Uterus (tissue), 4 donors: ENCODE data around the gene NUPR1. TPM values are rescaled to one million over a fixed set of nuclear protein-coding genes. Genes with fewer than 3 reads are reported as not detected.
"Not testable (repeated sequence)": the region's sequence is repeated elsewhere in the genome, so short reads cannot be mapped to it uniquely, and the experiment has no call there.

Experiments
- DNase-seq, 2 donors: peaks; one replicate each; pipeline ENCODE4 v3.0.0-alpha.2; 2019 to 2020
- H3K27ac ChIP-seq, 2 donors: fragments of 200-600 bp; sonication (generic); 1 replicate in 1 of 2; 2 replicates in 1 of 2; pipeline ENCODE4 v1.5.1; 2016 to 2018
- H3K27me3 ChIP-seq, 2 donors: fragments of 200-600 bp; sonication (generic); one replicate each; pipeline ENCODE4 v1.5.1; 2018 to 2019; ENCODE audit warnings: control low read depth in 1 of 2
- H3K36me3 ChIP-seq, 2 donors: fragments of 200-600 bp; sonication (generic); one replicate each; pipeline ENCODE4 v1.5.1; 2019; ENCODE audit warnings: control low read depth in 1 of 2
- H3K4me1 ChIP-seq, 2 donors: fragments of 200-600 bp; sonication (generic); one replicate each; pipeline ENCODE4 v1.5.1; 2018 to 2019; ENCODE audit warnings: control low read depth in 1 of 2
- H3K4me3 ChIP-seq, 2 donors: fragments of 200-600 bp; sonication (generic); 1 replicate in 1 of 2; 2 replicates in 1 of 2; pipeline ENCODE4 v1.5.1; 2018 to 2019; ENCODE audit warnings: mild to moderate bottlenecking in 1 of 2
- H3K9me3 ChIP-seq, 2 donors: fragments of 200-600 bp; sonication (generic); one replicate each; pipeline ENCODE4 v1.5.1; 2019; ENCODE audit warnings: control low read depth in 1 of 2
- POLR2A ChIP-seq, 2 donors: fragments of 450-650 bp; IDR thresholded peaks; one replicate each; pipeline ENCODE4 v1.6.1; 2016; ENCODE audit warnings: antibody characterized with exemption in 2 of 2, mild to moderate bottlenecking in 1 of 2, moderate library complexity in 1 of 2
- intact Hi-C: fragments of 100-400 bp; cut with DNase I; formaldehyde crosslinking; loops from one replicate; pipeline ENCODE4 v1.15.1; 2023; ENCODE audit warnings: low total_unique reads
- total RNA-seq, 4 donors: library from RNA; depleted of rRNA in 3 of 4; stranded (reverse); fragments of >200 nt in 3 of 4; gene quantifications; one replicate each; pipeline versions ENCODE4 v1.1.0 to v1.2.4, GENCODE V29; 2014 to 2023
- TF ChIP-seq, protein P1 (sequence below), 4 experiments: fragments of 200-600 bp in 2 of 4; fragments of 450-650 bp in 2 of 4; sonication (generic) in 2 of 4; IDR thresholded peaks; one replicate each; pipeline ENCODE4 v1.5.1; 2016 to 2019; ENCODE audit warnings: antibody characterized with exemption in 4 of 4, mild to moderate bottlenecking in 2 of 4, moderate library complexity in 1 of 4
- donor health status: DM: yes; HTN: yes; CAD: no.

Gene NUPR1
- total RNA-seq, 4 donors from 2014 or later = 7.3 to 81.1 (median 18.4) TPM

DNA sequence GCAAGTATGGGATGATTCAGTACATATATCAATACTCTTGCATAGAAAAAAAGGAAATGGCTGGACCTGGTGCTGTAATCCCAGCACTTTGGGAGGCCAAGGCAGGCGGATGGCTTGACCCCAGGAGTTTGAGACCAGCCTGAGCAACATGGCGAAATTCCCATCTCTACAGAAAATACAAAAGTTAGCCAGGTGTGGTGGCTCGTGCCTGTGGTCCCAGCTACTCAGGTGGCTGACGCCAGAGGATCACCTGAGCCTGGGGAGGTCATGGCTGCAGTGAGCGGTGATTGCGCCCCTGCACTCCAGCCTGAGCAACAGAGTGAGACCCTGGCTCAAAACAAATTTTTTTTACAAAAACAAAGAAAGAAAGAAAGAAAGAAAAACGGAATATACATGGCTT, 7.9 kb upstream of the NUPR1 start:
- Histone ChIP-seq H3K4me1 (no peaks in the 10 kb centered on the region), H3K27me3 (no peaks in the 10 kb centered on the region), H3K36me3 (no peaks in the 10 kb centered on the region), H3K27ac (no peak overlapping the region), H3K9me3 (no peaks in the 10 kb centered on the region), H3K4me3 (no peak overlapping the region)
- intact Hi-C loops = no loop called here
- DNase-seq = no peak
- TF ChIP-seq, protein P1, sequence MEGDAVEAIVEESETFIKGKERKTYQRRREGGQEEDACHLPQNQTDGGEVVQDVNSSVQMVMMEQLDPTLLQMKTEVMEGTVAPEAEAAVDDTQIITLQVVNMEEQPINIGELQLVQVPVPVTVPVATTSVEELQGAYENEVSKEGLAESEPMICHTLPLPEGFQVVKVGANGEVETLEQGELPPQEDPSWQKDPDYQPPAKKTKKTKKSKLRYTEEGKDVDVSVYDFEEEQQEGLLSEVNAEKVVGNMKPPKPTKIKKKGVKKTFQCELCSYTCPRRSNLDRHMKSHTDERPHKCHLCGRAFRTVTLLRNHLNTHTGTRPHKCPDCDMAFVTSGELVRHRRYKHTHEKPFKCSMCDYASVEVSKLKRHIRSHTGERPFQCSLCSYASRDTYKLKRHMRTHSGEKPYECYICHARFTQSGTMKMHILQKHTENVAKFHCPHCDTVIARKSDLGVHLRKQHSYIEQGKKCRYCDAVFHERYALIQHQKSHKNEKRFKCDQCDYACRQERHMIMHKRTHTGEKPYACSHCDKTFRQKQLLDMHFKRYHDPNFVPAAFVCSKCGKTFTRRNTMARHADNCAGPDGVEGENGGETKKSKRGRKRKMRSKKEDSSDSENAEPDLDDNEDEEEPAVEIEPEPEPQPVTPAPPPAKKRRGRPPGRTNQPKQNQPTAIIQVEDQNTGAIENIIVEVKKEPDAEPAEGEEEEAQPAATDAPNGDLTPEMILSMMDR (IDR thresholded peaks at IDR 0.05) = no peak
- no peak for TF ChIP-seq POLR2A (IDR thresholded peaks at IDR 0.05)

DNA sequence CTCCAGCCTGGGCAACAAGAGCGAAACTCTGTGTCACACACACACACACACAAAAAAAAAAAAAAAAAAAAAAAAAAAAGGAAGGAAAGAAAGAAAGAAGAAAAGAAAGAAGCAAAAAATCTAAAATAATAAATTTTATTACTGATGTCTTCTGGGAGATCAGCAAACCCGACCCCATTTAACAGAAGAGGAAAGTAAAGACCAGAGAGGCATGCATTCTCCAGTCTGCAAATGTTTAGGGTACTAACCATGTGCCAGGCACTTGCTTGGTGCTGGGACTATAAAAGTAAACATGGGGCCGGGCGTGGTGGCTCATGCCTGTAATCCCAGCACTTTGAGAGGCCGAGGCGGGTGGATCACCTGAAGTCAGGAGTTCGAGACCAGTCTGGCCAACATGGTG, 7.2 kb upstream of the NUPR1 start:
- H3K27me3 ChIP-seq, H3K36me3 ChIP-seq, DNase-seq, H3K4me1 ChIP-seq, H3K27ac ChIP-seq, H3K4me3 ChIP-seq, H3K9me3 ChIP-seq, intact Hi-C loops: not testable (repeated sequence)

DNA sequence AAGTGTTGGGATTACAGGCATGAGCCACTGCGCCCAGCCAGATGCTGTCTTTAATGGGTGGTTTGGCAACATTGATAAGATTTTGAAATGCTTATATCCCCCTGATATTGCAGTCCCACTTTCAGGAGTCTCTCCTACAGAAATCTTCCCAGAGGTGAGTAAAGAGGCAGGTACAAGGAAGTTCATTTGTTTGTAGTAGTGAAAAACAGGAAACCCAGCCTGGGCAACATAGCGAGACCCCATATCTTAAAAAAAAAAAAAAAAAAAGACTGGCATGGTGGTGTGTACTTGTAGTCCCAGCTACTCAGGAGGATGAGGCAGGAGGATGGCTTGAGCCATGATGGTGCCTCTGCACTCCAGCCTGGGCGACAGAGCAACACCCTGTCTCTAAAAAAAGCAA, 6.2 kb upstream of the NUPR1 start:
- Histone ChIP-seq H3K27me3 (no peaks in the 10 kb centered on the region), H3K36me3 (no peaks in the 10 kb centered on the region), H3K4me3 (no peak overlapping the region), H3K4me1 (no peaks in the 10 kb centered on the region), H3K9me3 (no peaks in the 10 kb centered on the region), H3K27ac (no peak overlapping the region)
- intact Hi-C loops = no loop called here
- TF ChIP-seq, protein P1 (IDR thresholded peaks at IDR 0.05) = no peak
- no peak for TF ChIP-seq POLR2A (IDR thresholded peaks at IDR 0.05)
- no peak for DNase-seq

DNA sequence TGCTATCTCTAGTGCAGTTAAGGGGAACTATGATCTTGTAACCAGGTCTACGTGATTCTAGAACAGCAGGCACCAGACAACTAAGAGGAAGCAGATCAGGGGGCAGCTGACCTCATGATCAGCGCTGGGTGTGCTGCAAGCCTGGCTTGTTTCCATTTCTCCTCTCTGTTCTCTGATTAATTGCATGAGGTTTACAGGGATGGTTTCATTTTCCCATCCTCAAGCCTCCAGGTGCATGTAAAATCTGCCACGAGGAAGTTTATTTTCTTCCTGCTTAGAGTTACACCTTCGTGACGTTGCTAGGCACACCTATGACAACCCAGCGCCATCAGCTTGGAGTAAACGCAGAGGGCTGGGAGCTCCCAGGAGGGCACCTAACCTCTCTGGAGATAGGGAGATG, 4.3 kb upstream of the NUPR1 start:
- H3K4me1 ChIP-seq = no peaks in the 10 kb centered on the region
- H3K9me3 ChIP-seq = no peaks in the 10 kb centered on the region
- H3K27me3 ChIP-seq = no peaks in the 10 kb centered on the region
- H3K36me3 ChIP-seq = no peaks in the 10 kb centered on the region
- TF ChIP-seq, protein P1 (IDR thresholded peaks at IDR 0.05) = no peak
- no peak for DNase-seq
- no peak overlapping the region for H3K27ac ChIP-seq
- H3K4me3 ChIP-seq = no peak overlapping the region
- intact Hi-C loops = no loop called here

DNA sequence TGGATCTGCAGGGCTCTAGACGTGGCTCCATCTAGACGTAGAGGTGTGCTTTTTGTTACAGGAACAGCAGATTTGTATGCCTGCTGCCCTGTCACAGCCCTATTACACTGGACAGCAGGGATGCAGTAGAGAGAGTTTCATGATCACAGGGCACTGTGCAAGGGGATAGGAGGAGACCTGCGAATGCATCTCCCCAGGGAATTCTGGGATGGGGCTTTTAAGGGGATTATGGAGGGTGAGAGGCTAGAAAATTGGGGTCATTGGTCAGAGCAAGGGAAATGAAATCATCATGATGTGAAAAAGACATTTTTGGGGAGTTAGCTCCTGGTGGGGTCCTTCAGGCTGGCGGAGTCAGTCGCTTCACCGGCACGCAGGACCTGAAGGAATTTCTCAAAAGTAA, 3.9 kb upstream of the NUPR1 start:
- H3K9me3 ChIP-seq = no peaks in the 10 kb centered on the region
- TF ChIP-seq POLR2A (IDR thresholded peaks at IDR 0.05) = no peak
- TF ChIP-seq, protein P1 (IDR thresholded peaks at IDR 0.05) = no peak
- H3K4me3 ChIP-seq = no peak overlapping the region
- H3K27ac ChIP-seq = no peak overlapping the region
- no peaks in the 10 kb centered on the region for H3K36me3 ChIP-seq
- no peaks in the 10 kb centered on the region for H3K4me1 ChIP-seq
- no peaks in the 10 kb centered on the region for H3K27me3 ChIP-seq
- no peak for DNase-seq
- intact Hi-C loops = no loop called here

DNA sequence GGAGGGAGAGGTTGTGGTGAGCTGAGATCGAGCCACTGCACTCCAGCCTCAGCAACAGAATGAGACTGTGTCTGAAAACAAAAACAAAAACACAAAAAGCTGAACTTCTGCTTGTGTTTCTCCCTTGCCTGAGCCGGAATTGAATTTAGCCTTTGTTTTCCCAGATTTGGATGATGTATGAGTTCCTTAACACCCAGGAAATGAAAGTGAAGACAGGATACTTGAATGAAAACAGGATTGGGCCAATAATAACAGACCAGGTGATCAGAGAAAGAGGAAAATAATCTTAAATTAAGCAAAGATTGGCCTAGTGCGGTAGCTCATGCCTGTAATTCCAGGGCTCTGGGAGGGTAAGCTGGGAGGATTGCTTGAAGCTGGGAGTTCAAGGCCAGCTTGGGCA, 1.6 kb upstream of the NUPR1 start:
- H3K4me1 ChIP-seq = no peaks in the 10 kb centered on the region

More for the DNA sequence above, 1.6 kb upstream of the NUPR1 start:
- TF ChIP-seq POLR2A (IDR thresholded peaks at IDR 0.05) = no peak
- TF ChIP-seq, protein P1 (IDR thresholded peaks at IDR 0.05) = no peak
- H3K27me3 ChIP-seq = no peaks in the 10 kb centered on the region
- peak overlapping the region; percentile 98 for H3K27ac ChIP-seq
- DNase-seq = no peak
- H3K9me3 ChIP-seq = no peaks in the 10 kb centered on the region
- intact Hi-C loops = no loop called here
- no peak overlapping the region for H3K4me3 ChIP-seq
- H3K36me3 ChIP-seq = no peaks in the 10 kb centered on the region
